OCI-LY7 (cell line): ENCODE data around the gene NKAPD1. TPM values are rescaled to one million over a fixed set of nuclear protein-coding genes. Genes with fewer than 3 reads are reported as not detected.

Experiments
- BruUV-seq: library from RNA; stranded (reverse); fragments of 400-500 nt; replicated peaks from 2 replicates; lab custom pipeline; 2021; lab: Mats Ljungman, UMichigan
- CTCF ChIA-PET: fragments of 300-600 bp; sonication (Branson Sonifier 250); formaldehyde crosslinking; loops from one replicate; lab custom pipeline; 2022; ENCODE audit warnings: antibody characterized with exemption; ENCODE audit not compliant: unreplicated experiment; lab: Charles Lee
- POLR2A ChIA-PET: fragments of 300-600 bp; sonication (Branson Sonifier 250); formaldehyde crosslinking; loops from one replicate; lab custom pipeline; 2022; ENCODE audit warnings: antibody characterized with exemption; lab: Charles Lee
- DNase-seq: peaks from one replicate; pipeline ENCODE4 v3.0.0-alpha.2; 2015; ENCODE audit warnings: low spot score
- H2AFZ ChIP-seq: fragments of 200-600 bp; sonication (generic), shearing (Covaris generic); 2 replicates; pipeline ENCODE4 v1.6.1; 2014; ENCODE audit warnings: mild to moderate bottlenecking, antibody characterized with exemption, low read length, moderate library complexity
- H3K27ac ChIP-seq: fragments of 200-600 bp; sonication (generic); 2 replicates; pipeline ENCODE4 v1.5.1; 2014; ENCODE audit warnings: mixed run types, low read depth, mild to moderate bottlenecking, moderate library complexity, low read length, inconsistent platforms; ENCODE audit not compliant: poor library complexity, severe bottlenecking
- H3K36me3 ChIP-seq: fragments of 200-600 bp; sonication (generic); 2 replicates; pipeline ENCODE4 v1.6.1; 2014; ENCODE audit warnings: mild to moderate bottlenecking, antibody characterized with exemption, low read length, moderate library complexity, mixed read lengths; ENCODE audit not compliant: insufficient read depth
- H3K4me1 ChIP-seq: fragments of 200-600 bp; sonication (generic); 2 replicates; pipeline ENCODE4 v1.5.1; 2014; ENCODE audit warnings: mild to moderate bottlenecking, low read length; ENCODE audit not compliant: insufficient read depth, poor library complexity, severe bottlenecking
- H3K4me2 ChIP-seq: fragments of 200-600 bp; sonication (generic); 2 replicates; pipeline ENCODE4 v1.6.1; 2014; ENCODE audit warnings: mild to moderate bottlenecking, low read length
- H3K4me3 ChIP-seq: fragments of 200-600 bp; sonication (generic); 2 replicates; pipeline ENCODE4 v1.5.1; 2014; ENCODE audit warnings: mild to moderate bottlenecking, low read depth, low read length; ENCODE audit not compliant: poor library complexity, severe bottlenecking
- H3K79me2 ChIP-seq: fragments of 200-600 bp; sonication (generic); 2 replicates; pipeline ENCODE4 v1.6.1; 2016; ENCODE audit warnings: low read depth, mild to moderate bottlenecking, low read length, moderate library complexity, mixed read lengths; ENCODE audit not compliant: insufficient read depth
- H3K9me2 ChIP-seq: fragments of 200-600 bp; sonication (generic); 2 replicates; pipeline ENCODE4 v1.6.1; 2016; ENCODE audit warnings: mild to moderate bottlenecking, low read length, mixed read lengths; ENCODE audit not compliant: insufficient read depth
- H3K9me3 ChIP-seq: fragments of 200-600 bp; sonication (generic); 2 replicates; pipeline ENCODE4 v1.6.1; 2014; ENCODE audit warnings: mild to moderate bottlenecking, mixed run types, low read length, mixed read lengths
- H4K20me1 ChIP-seq: fragments of 200-600 bp; sonication (generic); 2 replicates; pipeline ENCODE4 v1.6.1; 2014; ENCODE audit warnings: mild to moderate bottlenecking, antibody characterized with exemption, low read length, moderate library complexity, mixed read lengths; ENCODE audit not compliant: insufficient read depth
- CTCF ChIP-seq: fragments of 200-600 bp; sonication (generic); conservative IDR thresholded peaks from 2 replicates; pipeline ENCODE4 v1.5.1; 2014; ENCODE audit warnings: mild to moderate bottlenecking, antibody characterized with exemption, low read length, moderate library complexity, mixed read lengths
- EZH2phosphoT487 ChIP-seq: fragments of 200-600 bp; sonication (generic); IDR thresholded peaks from 2 replicates; pipeline ENCODE4 v1.6.1; 2018; ENCODE audit warnings: low read depth, borderline replicate concordance, mild to moderate bottlenecking, mixed run types, antibody characterized with exemption, low read length, moderate library complexity, mixed read lengths
- intact Hi-C: fragments of 100-400 bp; cut with micrococcal nuclease; formaldehyde crosslinking; loops from one replicate; pipeline ENCODE4 v1.10.0; 2022; ENCODE audit not compliant: unreplicated experiment
- total RNA-seq, 2 experiments: library from RNA; depleted of rRNA in 1 of 2; stranded (reverse); fragments of >200 nt in 1 of 2; shearing (Covaris generic) in 1 of 2; gene quantifications; 2 replicates each; pipeline ENCODE4 v1.2.3, GENCODE V29; 2014 to 2022

NKAPD1 gene
- total RNA-seq, 2 experiments from 2014 or later: 21.3 to 30.7 TPM

DNA sequence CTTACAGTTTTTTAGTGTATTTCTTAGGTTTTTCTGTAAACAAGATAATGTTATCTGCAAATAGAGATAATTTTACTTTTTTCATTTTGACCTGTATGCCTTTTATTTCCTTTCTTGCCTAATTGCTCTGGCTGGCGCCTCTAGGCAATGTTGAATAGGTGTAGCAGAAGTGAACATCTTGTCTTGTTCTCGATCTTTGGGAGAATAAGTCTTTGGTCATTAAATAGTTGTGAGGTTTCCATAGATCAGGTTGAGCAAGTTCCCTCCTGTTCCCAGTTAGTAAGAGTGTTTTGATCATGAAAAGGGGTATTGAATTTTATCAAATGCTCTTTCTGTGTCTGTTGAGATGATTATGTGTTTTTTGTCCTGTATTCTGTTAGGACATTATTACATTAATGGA is 24.3 kb upstream of the NKAPD1 start:
- Histone ChIP-seq H3K36me3 (peaks cover 96% of the 10 kb centered on the region), H3K9me2 (no peaks in the 10 kb centered on the region)

DNA sequence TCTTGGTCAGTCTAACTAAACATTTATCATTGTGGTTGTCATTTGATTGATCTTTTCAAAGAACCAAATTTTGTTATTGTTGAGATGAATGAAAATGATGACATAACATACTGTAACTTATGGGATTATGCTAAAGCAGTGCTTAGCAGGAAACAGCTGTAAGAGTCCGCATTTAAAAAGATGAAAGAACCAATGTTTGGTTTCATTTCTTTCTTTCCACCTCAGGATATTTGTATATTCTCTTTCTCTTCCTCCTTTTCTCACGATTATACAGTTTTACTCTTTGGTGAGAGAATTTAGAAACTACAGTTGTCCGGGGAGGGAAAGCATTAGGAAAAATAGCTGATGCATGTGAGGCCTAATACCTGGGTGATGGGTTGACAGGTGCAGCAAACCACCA is 23.4 kb upstream of the NKAPD1 start:
- H3K4me1 ChIP-seq: peaks cover 47% of the 10 kb centered on the region
- H3K4me3 ChIP-seq: peak overlapping the region; percentile 55
- H3K36me3 ChIP-seq: peaks cover 94% of the 10 kb centered on the region
- H2AFZ ChIP-seq: no peak overlapping the region
- intact Hi-C loops: loop anchor here (2.0 kb wide), 1 partner anchor 26 kb away; the partner anchor contains the start of gene DLAT
- no peak for TF ChIP-seq EZH2phosphoT487
- TF ChIP-seq CTCF: no peak
- DNase-seq: peak; percentile 72
- H3K79me2 ChIP-seq: peaks cover 26% of the 10 kb centered on the region
- ChIA-PET CTCF (no interaction called here), POLR2A (interaction anchor here (0.9 to 1.7 kb wide), 3 partner anchors 116 to 124 kb away, joined by 3 to 4 read pairs (median 4); no protein-coding TSS in a partner anchor)
- H3K4me2 ChIP-seq: peak overlapping the region; percentile 59
- no TSS peak for BruUV-seq
- peak overlapping the region; percentile 79 for H3K27ac ChIP-seq
- no peaks in the 10 kb centered on the region for H3K9me2 ChIP-seq
- H4K20me1 ChIP-seq: no peaks in the 10 kb centered on the region
- peaks cover 6% of the 10 kb centered on the region; the same call in 1 of the 2 replicates for H3K9me3 ChIP-seq

More for the DNA sequence above, 24.3 kb upstream of the NKAPD1 start:
- DNase-seq: no peak
- Histone ChIP-seq H3K4me3 (no peak overlapping the region), H3K27ac (peak overlapping the region; percentile 79), H2AFZ (no peak overlapping the region), H4K20me1 (no peaks in the 10 kb centered on the region), H3K79me2 (peaks cover 26% of the 10 kb centered on the region), H3K4me1 (peaks cover 47% of the 10 kb centered on the region), H3K9me3 (peaks cover 6% of the 10 kb centered on the region; the same call in 1 of the 2 replicates), H3K4me2 (peak overlapping the region; percentile 59)
- TF ChIP-seq EZH2phosphoT487: no peak
- TF ChIP-seq CTCF: no peak
- intact Hi-C loops: loop anchor here (2.0 kb wide), 1 partner anchor 25 kb away; the partner anchor contains the start of gene DLAT
- ChIA-PET CTCF (no interaction called here), POLR2A (interaction anchor here (1.4 to 1.7 kb wide), 2 partner anchors 117 to 123 kb away, joined by 3 to 4 read pairs; no protein-coding TSS in a partner anchor)
- no TSS peak for BruUV-seq

- H3K36me3 ChIP-seq: peaks cover 91% of the 10 kb centered on the region
- intact Hi-C loops: loop anchor here (2.0 kb wide), 1 partner anchor 27 kb away; the partner anchor contains the start of gene DLAT
- H3K4me3 ChIP-seq: peak overlapping the region; percentile 55
- H3K27ac ChIP-seq: peak overlapping the region; percentile 79
- no peak for DNase-seq
- no TSS peak for BruUV-seq
- peaks cover 47% of the 10 kb centered on the region for H3K4me1 ChIP-seq
- peaks cover 6% of the 10 kb centered on the region; the same call in 1 of the 2 replicates for H3K9me3 ChIP-seq
- no peak overlapping the region for H2AFZ ChIP-seq
- no peaks in the 10 kb centered on the region for H3K9me2 ChIP-seq
- peaks cover 26% of the 10 kb centered on the region for H3K79me2 ChIP-seq
- H3K4me2 ChIP-seq: peak overlapping the region; percentile 59
- ChIA-PET CTCF (no interaction called here), POLR2A (interaction anchor here (1.0 to 1.7 kb wide), 3 partner anchors 8 to 125 kb away, joined by 4 to 6 read pairs (median 4); no protein-coding TSS in a partner anchor)
- H4K20me1 ChIP-seq: no peaks in the 10 kb centered on the region
- TF ChIP-seq EZH2phosphoT487 (no peak), CTCF (no peak)
Observed at GRCh38 chr11:112051768-112052167, 22.3 kb upstream of the NKAPD1 start.
